ENCODE results near the gene FGFR2. TPM values are rescaled to one million over a fixed set of nuclear protein-coding genes. Genes with fewer than 3 reads are reported as not detected.

The FGFR2 gene
- total RNA-seq, 1 experiment from 2014 or later: 19.7 TPM

DNA sequence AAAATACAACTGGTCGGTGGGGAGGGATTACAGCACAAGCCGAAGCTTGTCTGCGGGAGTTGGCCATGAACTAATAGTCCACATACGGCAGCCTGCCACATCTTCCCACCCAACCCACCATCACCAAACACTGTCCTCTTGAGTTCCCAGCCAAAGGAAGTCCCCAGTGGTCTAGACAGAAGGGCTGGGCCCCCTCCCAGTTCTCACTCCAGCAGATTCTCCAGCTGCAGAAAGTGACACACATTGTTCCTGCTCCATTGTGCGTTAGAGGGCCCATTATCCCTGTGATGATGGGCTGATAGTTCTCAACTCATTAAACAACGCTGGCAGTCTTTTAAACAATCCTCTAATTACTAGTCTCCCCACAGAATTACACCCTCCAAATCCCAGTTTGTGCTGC is 148.0 kb downstream of the FGFR2 start:
- RAD21 ChIA-PET (ENCODE audit: low non-redundant PET in 1 of 2, low total read pairs in 2 of 2, uncharacterized antibody in 2 of 2, unreplicated experiment in 2 of 2): no interaction called here
- H3K9me2 ChIP-seq (ENCODE audit: insufficient read depth): no peaks in the 10 kb centered on the region
- intact Hi-C loops (cut with micrococcal nuclease): no loop called here
- no TSS peak for BruUV-seq (replicated peaks)
- no peaks in the 10 kb centered on the region for H4K20me1 ChIP-seq (ENCODE audit: insufficient read depth)
- H3K9ac ChIP-seq (ENCODE audit: low read length): no peak overlapping the region
- H3K4me1 ChIP-seq (ENCODE audit: control insufficient read depth in 1 of 2, insufficient read depth in 2 of 2, low read length in 2 of 2): no peaks in the 10 kb centered on the region
- TF ChIP-seq, protein P1, sequence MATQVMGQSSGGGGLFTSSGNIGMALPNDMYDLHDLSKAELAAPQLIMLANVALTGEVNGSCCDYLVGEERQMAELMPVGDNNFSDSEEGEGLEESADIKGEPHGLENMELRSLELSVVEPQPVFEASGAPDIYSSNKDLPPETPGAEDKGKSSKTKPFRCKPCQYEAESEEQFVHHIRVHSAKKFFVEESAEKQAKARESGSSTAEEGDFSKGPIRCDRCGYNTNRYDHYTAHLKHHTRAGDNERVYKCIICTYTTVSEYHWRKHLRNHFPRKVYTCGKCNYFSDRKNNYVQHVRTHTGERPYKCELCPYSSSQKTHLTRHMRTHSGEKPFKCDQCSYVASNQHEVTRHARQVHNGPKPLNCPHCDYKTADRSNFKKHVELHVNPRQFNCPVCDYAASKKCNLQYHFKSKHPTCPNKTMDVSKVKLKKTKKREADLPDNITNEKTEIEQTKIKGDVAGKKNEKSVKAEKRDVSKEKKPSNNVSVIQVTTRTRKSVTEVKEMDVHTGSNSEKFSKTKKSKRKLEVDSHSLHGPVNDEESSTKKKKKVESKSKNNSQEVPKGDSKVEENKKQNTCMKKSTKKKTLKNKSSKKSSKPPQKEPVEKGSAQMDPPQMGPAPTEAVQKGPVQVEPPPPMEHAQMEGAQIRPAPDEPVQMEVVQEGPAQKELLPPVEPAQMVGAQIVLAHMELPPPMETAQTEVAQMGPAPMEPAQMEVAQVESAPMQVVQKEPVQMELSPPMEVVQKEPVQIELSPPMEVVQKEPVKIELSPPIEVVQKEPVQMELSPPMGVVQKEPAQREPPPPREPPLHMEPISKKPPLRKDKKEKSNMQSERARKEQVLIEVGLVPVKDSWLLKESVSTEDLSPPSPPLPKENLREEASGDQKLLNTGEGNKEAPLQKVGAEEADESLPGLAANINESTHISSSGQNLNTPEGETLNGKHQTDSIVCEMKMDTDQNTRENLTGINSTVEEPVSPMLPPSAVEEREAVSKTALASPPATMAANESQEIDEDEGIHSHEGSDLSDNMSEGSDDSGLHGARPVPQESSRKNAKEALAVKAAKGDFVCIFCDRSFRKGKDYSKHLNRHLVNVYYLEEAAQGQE (IDR thresholded peaks at IDR 0.05; ENCODE audit: low read depth): no peak
- TF ChIP-seq, protein P2, sequence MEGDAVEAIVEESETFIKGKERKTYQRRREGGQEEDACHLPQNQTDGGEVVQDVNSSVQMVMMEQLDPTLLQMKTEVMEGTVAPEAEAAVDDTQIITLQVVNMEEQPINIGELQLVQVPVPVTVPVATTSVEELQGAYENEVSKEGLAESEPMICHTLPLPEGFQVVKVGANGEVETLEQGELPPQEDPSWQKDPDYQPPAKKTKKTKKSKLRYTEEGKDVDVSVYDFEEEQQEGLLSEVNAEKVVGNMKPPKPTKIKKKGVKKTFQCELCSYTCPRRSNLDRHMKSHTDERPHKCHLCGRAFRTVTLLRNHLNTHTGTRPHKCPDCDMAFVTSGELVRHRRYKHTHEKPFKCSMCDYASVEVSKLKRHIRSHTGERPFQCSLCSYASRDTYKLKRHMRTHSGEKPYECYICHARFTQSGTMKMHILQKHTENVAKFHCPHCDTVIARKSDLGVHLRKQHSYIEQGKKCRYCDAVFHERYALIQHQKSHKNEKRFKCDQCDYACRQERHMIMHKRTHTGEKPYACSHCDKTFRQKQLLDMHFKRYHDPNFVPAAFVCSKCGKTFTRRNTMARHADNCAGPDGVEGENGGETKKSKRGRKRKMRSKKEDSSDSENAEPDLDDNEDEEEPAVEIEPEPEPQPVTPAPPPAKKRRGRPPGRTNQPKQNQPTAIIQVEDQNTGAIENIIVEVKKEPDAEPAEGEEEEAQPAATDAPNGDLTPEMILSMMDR (IDR thresholded peaks at IDR 0.05 in 2 of 3, conservative IDR thresholded peaks at IDR 0.05 in 1 of 3; ENCODE audit: borderline replicate concordance in 1 of 3, insufficient read depth in 1 of 3, low read depth in 2 of 3, low read length in 2 of 3): no peak
- no peak for TF ChIP-seq POLR2AphosphoS5 (IDR thresholded peaks at IDR 0.05; ENCODE audit: low read depth, low read length)
- no peak for TF ChIP-seq YY1 (IDR thresholded peaks at IDR 0.05; ENCODE audit: extremely low read depth, insufficient replicate concordance, low read depth, low read length)
- TF ChIP-seq JUND (IDR thresholded peaks at IDR 0.05): no peak
- TF ChIP-seq CBX3 (IDR thresholded peaks at IDR 0.05; ENCODE audit: low read depth): no peak
- TF ChIP-seq ELF1 (IDR thresholded peaks at IDR 0.05; ENCODE audit: borderline replicate concordance, low read depth): no peak
- no peak for TF ChIP-seq ZFX (IDR thresholded peaks at IDR 0.05)
- TF ChIP-seq, protein P3, sequence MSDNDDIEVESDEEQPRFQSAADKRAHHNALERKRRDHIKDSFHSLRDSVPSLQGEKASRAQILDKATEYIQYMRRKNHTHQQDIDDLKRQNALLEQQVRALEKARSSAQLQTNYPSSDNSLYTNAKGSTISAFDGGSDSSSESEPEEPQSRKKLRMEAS (IDR thresholded peaks at IDR 0.05): no peak
- no peak for TF ChIP-seq RAD21 (IDR thresholded peaks at IDR 0.05; ENCODE audit: low read depth)
- no peak for TF ChIP-seq FOSL1 (IDR thresholded peaks at IDR 0.05; ENCODE audit: low read depth)
- H3K27me3 ChIP-seq (ENCODE audit: insufficient read depth, low read length): peaks cover 23% of the 10 kb centered on the region; the same call in 1 of the 2 replicates
- H3K79me2 ChIP-seq (ENCODE audit: insufficient read depth, low read length): no peaks in the 10 kb centered on the region
- DNase-seq (ENCODE audit: low read depth, low spot score): no peak
- no peak overlapping the region for H3K4me2 ChIP-seq (ENCODE audit: low read length)
- H3K9me3 ChIP-seq (ENCODE audit: control insufficient read depth in 1 of 2, insufficient read depth in 1 of 2, low read depth in 1 of 2, low read length in 2 of 2): no peaks in the 10 kb centered on the region
- no peak overlapping the region for H3K4me3 ChIP-seq (replicated peaks in 1 of 2; ENCODE audit: low read depth in 1 of 2, low read length in 2 of 2)
- ATAC-seq: no peak
- H3K36me3 ChIP-seq (ENCODE audit: control insufficient read depth in 1 of 2, insufficient read depth in 2 of 2, low read length in 2 of 2): no peaks in the 10 kb centered on the region
- no peak overlapping the region for H2AFZ ChIP-seq (ENCODE audit: low read depth, low read length, poor library complexity, severe bottlenecking)
- CTCF ChIA-PET: no interaction called here
- H3K27ac ChIP-seq (ENCODE audit: low read depth, low read length): no peak overlapping the region
- POLR2A ChIA-PET: no interaction called here
